NB4 (cell line): ENCODE measurements around the gene HGFAC.

Source experiments
- MYC ChIP-seq: IDR thresholded peaks from 2 replicates; pipeline ENCODE4 v1.6.1; 2011; ENCODE audit warnings: low read depth, low read length
- POLR2A ChIP-seq: IDR thresholded peaks from 2 replicates; pipeline ENCODE4 v1.6.1; 2011; ENCODE audit warnings: mild to moderate bottlenecking; ENCODE audit not compliant: insufficient read length; ENCODE audit errors: extremely low read depth
- TF ChIP-seq, protein P1 (sequence below): IDR thresholded peaks from one replicate; pipeline ENCODE4 v1.5.1; 2012; ENCODE audit warnings: low read depth, low read length
- TF ChIP-seq, protein P2 (sequence below): IDR thresholded peaks from 2 replicates; pipeline ENCODE4 v1.6.1; 2011; ENCODE audit warnings: low read depth, low read length

DNA sequence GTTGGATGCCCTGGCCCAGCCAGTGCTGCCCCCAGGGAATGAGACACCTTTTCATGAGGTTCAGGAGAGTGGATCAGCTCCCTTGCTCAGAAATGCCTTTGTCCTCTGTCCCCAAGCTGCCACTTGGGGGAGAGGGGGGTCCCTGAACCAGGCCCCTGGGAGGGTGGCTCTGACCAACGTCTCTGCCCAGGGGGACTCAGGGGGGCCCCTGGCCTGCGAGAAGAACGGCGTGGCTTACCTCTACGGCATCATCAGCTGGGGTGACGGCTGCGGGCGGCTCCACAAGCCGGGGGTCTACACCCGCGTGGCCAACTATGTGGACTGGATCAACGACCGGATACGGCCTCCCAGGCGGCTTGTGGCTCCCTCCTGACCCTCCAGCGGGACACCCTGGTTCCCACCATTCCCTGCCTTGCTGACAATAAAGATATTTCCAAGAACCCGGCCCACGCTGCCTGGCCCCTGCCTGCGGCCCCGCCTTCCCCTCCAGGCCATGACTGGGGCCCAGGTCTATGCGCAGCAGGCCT, 7.3 kb downstream of the HGFAC start:
- TF ChIP-seq, protein P1, sequence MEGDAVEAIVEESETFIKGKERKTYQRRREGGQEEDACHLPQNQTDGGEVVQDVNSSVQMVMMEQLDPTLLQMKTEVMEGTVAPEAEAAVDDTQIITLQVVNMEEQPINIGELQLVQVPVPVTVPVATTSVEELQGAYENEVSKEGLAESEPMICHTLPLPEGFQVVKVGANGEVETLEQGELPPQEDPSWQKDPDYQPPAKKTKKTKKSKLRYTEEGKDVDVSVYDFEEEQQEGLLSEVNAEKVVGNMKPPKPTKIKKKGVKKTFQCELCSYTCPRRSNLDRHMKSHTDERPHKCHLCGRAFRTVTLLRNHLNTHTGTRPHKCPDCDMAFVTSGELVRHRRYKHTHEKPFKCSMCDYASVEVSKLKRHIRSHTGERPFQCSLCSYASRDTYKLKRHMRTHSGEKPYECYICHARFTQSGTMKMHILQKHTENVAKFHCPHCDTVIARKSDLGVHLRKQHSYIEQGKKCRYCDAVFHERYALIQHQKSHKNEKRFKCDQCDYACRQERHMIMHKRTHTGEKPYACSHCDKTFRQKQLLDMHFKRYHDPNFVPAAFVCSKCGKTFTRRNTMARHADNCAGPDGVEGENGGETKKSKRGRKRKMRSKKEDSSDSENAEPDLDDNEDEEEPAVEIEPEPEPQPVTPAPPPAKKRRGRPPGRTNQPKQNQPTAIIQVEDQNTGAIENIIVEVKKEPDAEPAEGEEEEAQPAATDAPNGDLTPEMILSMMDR, result no peak
- TF ChIP-seq MYC, result no peak
- TF ChIP-seq POLR2A, result no peak
- TF ChIP-seq, protein P2, sequence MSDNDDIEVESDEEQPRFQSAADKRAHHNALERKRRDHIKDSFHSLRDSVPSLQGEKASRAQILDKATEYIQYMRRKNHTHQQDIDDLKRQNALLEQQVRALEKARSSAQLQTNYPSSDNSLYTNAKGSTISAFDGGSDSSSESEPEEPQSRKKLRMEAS, result no peak
